ENCODE measurements around the gene LCLAT1. TPM values are rescaled to one million over a fixed set of nuclear protein-coding genes. Genes with fewer than 3 reads are reported as not detected.
"Not testable (repeated sequence)": the region's sequence is repeated elsewhere in the genome, so short reads cannot be mapped to it uniquely, and the experiment has no call there.

LCLAT1 gene
- total RNA-seq, 4 donors from 2014 or later = 11.9 to 13.5 (median 12.6) TPM

- Histone ChIP-seq H3K27ac (no peak overlapping the region), H3K27me3 (no peaks in the 10 kb centered on the region), H3K4me1 (no peaks in the 10 kb centered on the region), H3K9me3 (no peaks in the 10 kb centered on the region), H3K36me3 (no peaks in the 10 kb centered on the region), H3K4me3 (no peak overlapping the region)
- DNase-seq = no peak
- intact Hi-C loops (cut with DNase I) = no loop called here
- WGBS, 2 donors = 89 to 96% methylated on average over 4 of the region's 4 CpGs
- TF ChIP-seq, protein P1, sequence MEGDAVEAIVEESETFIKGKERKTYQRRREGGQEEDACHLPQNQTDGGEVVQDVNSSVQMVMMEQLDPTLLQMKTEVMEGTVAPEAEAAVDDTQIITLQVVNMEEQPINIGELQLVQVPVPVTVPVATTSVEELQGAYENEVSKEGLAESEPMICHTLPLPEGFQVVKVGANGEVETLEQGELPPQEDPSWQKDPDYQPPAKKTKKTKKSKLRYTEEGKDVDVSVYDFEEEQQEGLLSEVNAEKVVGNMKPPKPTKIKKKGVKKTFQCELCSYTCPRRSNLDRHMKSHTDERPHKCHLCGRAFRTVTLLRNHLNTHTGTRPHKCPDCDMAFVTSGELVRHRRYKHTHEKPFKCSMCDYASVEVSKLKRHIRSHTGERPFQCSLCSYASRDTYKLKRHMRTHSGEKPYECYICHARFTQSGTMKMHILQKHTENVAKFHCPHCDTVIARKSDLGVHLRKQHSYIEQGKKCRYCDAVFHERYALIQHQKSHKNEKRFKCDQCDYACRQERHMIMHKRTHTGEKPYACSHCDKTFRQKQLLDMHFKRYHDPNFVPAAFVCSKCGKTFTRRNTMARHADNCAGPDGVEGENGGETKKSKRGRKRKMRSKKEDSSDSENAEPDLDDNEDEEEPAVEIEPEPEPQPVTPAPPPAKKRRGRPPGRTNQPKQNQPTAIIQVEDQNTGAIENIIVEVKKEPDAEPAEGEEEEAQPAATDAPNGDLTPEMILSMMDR (IDR thresholded peaks at IDR 0.05) = no peak
- TF ChIP-seq POLR2A (IDR thresholded peaks at IDR 0.05) = no peak
Observed at GRCh38 chr2:30462131-30462857, 15.2 kb downstream of the LCLAT1 start.

GRCh38 chr2:30463535-30463934 lies 16.5 kb downstream of the LCLAT1 start:
- 44 to 47% methylated on average over 2 of the region's 2 CpGs for WGBS, 2 donors
- Histone ChIP-seq H3K27ac (no peak overlapping the region), H3K9me3 (no peaks in the 10 kb centered on the region), H3K36me3 (no peaks in the 10 kb centered on the region), H3K4me3 (no peak overlapping the region), H3K4me1 (no peaks in the 10 kb centered on the region), H3K27me3 (no peaks in the 10 kb centered on the region)
- TF ChIP-seq, protein P1 (IDR thresholded peaks at IDR 0.05) = no peak
- intact Hi-C loops (cut with DNase I) = no loop called here
- DNase-seq = no peak

GRCh38 chr2:30464544-30465170 lies 17.6 kb downstream of the LCLAT1 start:
- no peaks in the 10 kb centered on the region for H3K9me3 ChIP-seq
- intact Hi-C loops (cut with DNase I) = no loop called here
- H3K4me1 ChIP-seq = no peaks in the 10 kb centered on the region
- 80 to 82% methylated on average over 4 of the region's 4 CpGs for WGBS, 2 donors
- TF ChIP-seq POLR2A (IDR thresholded peaks at IDR 0.05) = no peak
- TF ChIP-seq, protein P1 (IDR thresholded peaks at IDR 0.05) = no peak
- no peaks in the 10 kb centered on the region for H3K36me3 ChIP-seq
- no peak overlapping the region for H3K27ac ChIP-seq
- no peaks in the 10 kb centered on the region for H3K27me3 ChIP-seq
- no peak for DNase-seq
- H3K4me3 ChIP-seq = no peak overlapping the region

GRCh38 chr2:30465171-30465545 lies 18.1 kb downstream of the LCLAT1 start:
- no peak overlapping the region for H3K4me3 ChIP-seq
- DNase-seq = no peak

GRCh38 chr2:30466216-30466615 lies 19.2 kb downstream of the LCLAT1 start:
- no peak overlapping the region for H3K4me3 ChIP-seq
- H3K9me3 ChIP-seq = no peaks in the 10 kb centered on the region
- no peak overlapping the region for H3K27ac ChIP-seq
- no peak for TF ChIP-seq POLR2A (IDR thresholded peaks at IDR 0.05)
- TF ChIP-seq, protein P1 (IDR thresholded peaks at IDR 0.05) = no peak
- no peaks in the 10 kb centered on the region for H3K36me3 ChIP-seq
- intact Hi-C loops (cut with DNase I) = no loop called here
- H3K4me1 ChIP-seq = no peaks in the 10 kb centered on the region
- H3K27me3 ChIP-seq = no peaks in the 10 kb centered on the region
- 94 to 100% methylated on average over 1 of the region's 1 CpG for WGBS, 2 donors
- DNase-seq = no peak

More at GRCh38 chr2:30465171-30465545, 18.1 kb downstream of the LCLAT1 start:
- 76 to 87% methylated on average over 3 of the region's 3 CpGs for WGBS, 2 donors
- H3K4me1 ChIP-seq = no peaks in the 10 kb centered on the region
- no peaks in the 10 kb centered on the region for H3K27me3 ChIP-seq
- TF ChIP-seq POLR2A (IDR thresholded peaks at IDR 0.05) = no peak
- TF ChIP-seq, protein P1 (IDR thresholded peaks at IDR 0.05) = no peak
- H3K9me3 ChIP-seq = no peaks in the 10 kb centered on the region
- no peaks in the 10 kb centered on the region for H3K36me3 ChIP-seq
- intact Hi-C loops (cut with DNase I) = no loop called here
- no peak overlapping the region for H3K27ac ChIP-seq

DNA sequence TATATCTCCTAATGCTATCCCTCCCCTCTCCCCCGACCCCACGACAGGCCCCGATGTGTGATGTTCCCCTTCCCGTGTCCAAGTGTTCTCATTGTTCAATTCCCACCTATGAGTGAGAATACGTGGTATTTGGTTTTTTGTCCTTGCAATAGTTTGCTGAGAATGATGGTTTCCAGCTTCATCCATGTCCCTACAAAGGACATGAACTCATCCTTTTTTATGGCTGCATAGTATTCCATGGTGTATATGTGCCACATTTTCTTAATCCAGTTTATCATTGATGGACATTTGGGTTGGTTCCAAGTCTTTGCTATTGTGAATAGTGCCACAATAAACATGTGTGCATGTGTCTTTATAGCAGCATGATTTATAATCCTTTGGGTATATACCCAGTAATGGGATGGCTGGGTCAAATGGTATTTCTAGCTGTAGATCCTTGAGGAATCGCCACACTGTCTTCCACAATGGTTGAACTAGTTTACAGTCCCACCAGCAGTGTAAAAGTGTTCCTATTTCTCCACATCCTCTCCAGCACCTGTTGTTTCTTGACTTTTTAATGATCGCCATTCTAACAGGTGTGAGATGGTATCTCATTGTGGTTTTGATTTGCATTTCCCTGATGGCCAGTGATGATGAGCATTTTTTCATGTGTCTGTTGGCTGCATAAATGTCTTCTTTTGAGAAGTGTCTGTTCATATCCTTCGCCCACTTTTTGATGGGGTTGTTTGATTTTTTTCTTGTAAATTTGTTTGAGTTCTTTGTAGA lies 20.2 kb downstream of the LCLAT1 start:
- H3K4me1 ChIP-seq; H3K4me3 ChIP-seq; intact Hi-C loops (cut with DNase I); H3K27ac ChIP-seq; H3K36me3 ChIP-seq; H3K9me3 ChIP-seq; H3K27me3 ChIP-seq; DNase-seq: not testable (repeated sequence)
- WGBS, 2 donors = 92 to 100% methylated on average over 6 to 8 of the region's 8 CpGs

All from esophagus squamous epithelium (tissue), 5 donors.